NB4 (cell line): ENCODE results near the gene SCN2B.

Experiments used
- MYC ChIP-seq: IDR thresholded peaks from 2 replicates; pipeline ENCODE4 v1.6.1; 2011; ENCODE audit warnings: low read depth, low read length
- POLR2A ChIP-seq: IDR thresholded peaks from 2 replicates; pipeline ENCODE4 v1.6.1; 2011; ENCODE audit warnings: mild to moderate bottlenecking; ENCODE audit not compliant: insufficient read length; ENCODE audit errors: extremely low read depth
- TF ChIP-seq, protein P1 (sequence below): IDR thresholded peaks from one replicate; pipeline ENCODE4 v1.5.1; 2012; ENCODE audit warnings: low read depth, low read length
- TF ChIP-seq, protein P2 (sequence below): IDR thresholded peaks from 2 replicates; pipeline ENCODE4 v1.6.1; 2011; ENCODE audit warnings: low read depth, low read length

DNA sequence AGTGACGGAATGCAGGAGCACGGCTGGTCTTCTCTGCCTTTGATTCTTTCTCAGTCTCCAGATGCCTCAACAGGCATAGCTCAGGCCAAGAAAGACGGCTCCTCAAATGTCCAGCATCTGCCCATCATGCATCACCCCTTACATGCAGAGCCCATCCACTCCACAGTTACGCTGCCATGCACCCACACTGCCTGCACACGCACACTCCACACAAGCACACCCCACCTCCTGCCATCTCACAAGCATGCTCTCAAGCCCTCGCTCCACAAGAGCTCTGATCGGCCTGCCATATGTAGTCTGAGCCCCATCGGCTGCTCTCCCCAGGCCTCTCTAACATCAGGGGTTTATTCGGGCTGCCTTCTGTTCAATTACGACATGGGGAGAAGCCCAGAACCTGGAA is 42.6 kb downstream of the SCN2B start:
- TF ChIP-seq POLR2A, result no peak
- TF ChIP-seq, protein P1, sequence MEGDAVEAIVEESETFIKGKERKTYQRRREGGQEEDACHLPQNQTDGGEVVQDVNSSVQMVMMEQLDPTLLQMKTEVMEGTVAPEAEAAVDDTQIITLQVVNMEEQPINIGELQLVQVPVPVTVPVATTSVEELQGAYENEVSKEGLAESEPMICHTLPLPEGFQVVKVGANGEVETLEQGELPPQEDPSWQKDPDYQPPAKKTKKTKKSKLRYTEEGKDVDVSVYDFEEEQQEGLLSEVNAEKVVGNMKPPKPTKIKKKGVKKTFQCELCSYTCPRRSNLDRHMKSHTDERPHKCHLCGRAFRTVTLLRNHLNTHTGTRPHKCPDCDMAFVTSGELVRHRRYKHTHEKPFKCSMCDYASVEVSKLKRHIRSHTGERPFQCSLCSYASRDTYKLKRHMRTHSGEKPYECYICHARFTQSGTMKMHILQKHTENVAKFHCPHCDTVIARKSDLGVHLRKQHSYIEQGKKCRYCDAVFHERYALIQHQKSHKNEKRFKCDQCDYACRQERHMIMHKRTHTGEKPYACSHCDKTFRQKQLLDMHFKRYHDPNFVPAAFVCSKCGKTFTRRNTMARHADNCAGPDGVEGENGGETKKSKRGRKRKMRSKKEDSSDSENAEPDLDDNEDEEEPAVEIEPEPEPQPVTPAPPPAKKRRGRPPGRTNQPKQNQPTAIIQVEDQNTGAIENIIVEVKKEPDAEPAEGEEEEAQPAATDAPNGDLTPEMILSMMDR, result no peak
- TF ChIP-seq, protein P2, sequence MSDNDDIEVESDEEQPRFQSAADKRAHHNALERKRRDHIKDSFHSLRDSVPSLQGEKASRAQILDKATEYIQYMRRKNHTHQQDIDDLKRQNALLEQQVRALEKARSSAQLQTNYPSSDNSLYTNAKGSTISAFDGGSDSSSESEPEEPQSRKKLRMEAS, result no peak
- no peak for TF ChIP-seq MYC
